Nephron (organoid): Measurements from ENCODE around the gene DENND4C.
"Not testable (repeated sequence)": the region's sequence is repeated elsewhere in the genome, so short reads cannot be mapped to it uniquely, and the experiment has no call there.

Experiments
- H3K27ac Mint-ChIP-seq, 3 experiments: 2 replicates each; pipeline ENCODE4 v1.8.0; 2020; ENCODE audit warnings: mixed read lengths in 3 of 3, mild to moderate bottlenecking in 2 of 3, moderate library complexity in 1 of 3
- H3K27me3 Mint-ChIP-seq: 2 replicates; pipeline ENCODE4 v1.8.0; 2021; ENCODE audit warnings: low read depth, mild to moderate bottlenecking, moderate library complexity, mixed read lengths
- H3K36me3 Mint-ChIP-seq: 2 replicates; pipeline ENCODE4 v1.8.0; 2020; ENCODE audit warnings: low read depth, mixed read lengths
- H3K4me1 Mint-ChIP-seq: 2 replicates; pipeline ENCODE4 v1.8.0; 2020; ENCODE audit warnings: mixed read lengths
- H3K4me3 Mint-ChIP-seq, 3 experiments: 2 replicates each; pipeline ENCODE4 v1.8.0; 2020; ENCODE audit warnings: mild to moderate bottlenecking in 3 of 3, mixed read lengths in 3 of 3, moderate library complexity in 2 of 3
- H3K9me3 Mint-ChIP-seq: 2 replicates; pipeline ENCODE4 v1.8.0; 2020; ENCODE audit warnings: mixed read lengths
- CTCF ChIP-seq, 3 experiments: fragments of 200-600 bp; sonication (generic); IDR thresholded peaks; one replicate each; pipeline ENCODE4 v1.5.0; 2021; ENCODE audit warnings: antibody characterized with exemption in 3 of 3; ENCODE audit not compliant: unreplicated experiment in 3 of 3

Gene DENND4C

GRCh38 chr9:19409401-19410194 lies 179.1 kb downstream of the DENND4C start:
- peaks cover 32% of the 10 kb centered on the region for H3K27me3 Mint-ChIP-seq
- no peaks in the 10 kb centered on the region for H3K9me3 Mint-ChIP-seq
- TF ChIP-seq CTCF (IDR thresholded peaks at IDR 0.05; ENCODE audit: unreplicated experiment in 3 of 3): no peak
- peaks cover 8% of the 10 kb centered on the region for H3K4me1 Mint-ChIP-seq
- H3K36me3 Mint-ChIP-seq: no peaks in the 10 kb centered on the region
- H3K27ac Mint-ChIP-seq: peak overlapping the region; percentile 20 to 78 (median 50)
- H3K4me3 Mint-ChIP-seq: peak overlapping the region; percentile 97 to 99 (median 98)

GRCh38 chr9:19410195-19410503 lies 179.7 kb downstream of the DENND4C start:
- no peaks in the 10 kb centered on the region for H3K36me3 Mint-ChIP-seq
- H3K27me3 Mint-ChIP-seq: peaks cover 32% of the 10 kb centered on the region
- H3K4me3 Mint-ChIP-seq: peak overlapping the region; percentile 97 to 99 (median 98)
- peaks cover 8% of the 10 kb centered on the region for H3K4me1 Mint-ChIP-seq
- no peaks in the 10 kb centered on the region for H3K9me3 Mint-ChIP-seq
- H3K27ac Mint-ChIP-seq: no peak overlapping the region
- TF ChIP-seq CTCF (IDR thresholded peaks at IDR 0.05; ENCODE audit: unreplicated experiment in 3 of 3): no peak

GRCh38 chr9:19410594-19410993 lies 180.1 kb downstream of the DENND4C start:
- no peaks in the 10 kb centered on the region for H3K9me3 Mint-ChIP-seq
- TF ChIP-seq CTCF (IDR thresholded peaks at IDR 0.05; ENCODE audit: unreplicated experiment in 3 of 3): no peak
- no peak overlapping the region for H3K27ac Mint-ChIP-seq
- H3K27me3 Mint-ChIP-seq: peaks cover 32% of the 10 kb centered on the region
- peaks cover 8% of the 10 kb centered on the region for H3K4me1 Mint-ChIP-seq
- peak overlapping the region; percentile 97 to 99 (median 98) for H3K4me3 Mint-ChIP-seq
- H3K36me3 Mint-ChIP-seq: no peaks in the 10 kb centered on the region

- Mint-ChIP-seq H3K4me3 (peak overlapping the region; percentile 29 to 69 (median 59)), H3K36me3 (no peaks in the 10 kb centered on the region), H3K9me3 (no peaks in the 10 kb centered on the region), H3K27ac (no peak overlapping the region), H3K4me1 (peaks cover 8% of the 10 kb centered on the region), H3K27me3 (peaks cover 32% of the 10 kb centered on the region)
- TF ChIP-seq CTCF (IDR thresholded peaks at IDR 0.05; ENCODE audit: unreplicated experiment in 3 of 3): no peak
Measured at GRCh38 chr9:19411316-19411715, 180.8 kb downstream of the DENND4C start.

- H3K27ac Mint-ChIP-seq, H3K4me3 Mint-ChIP-seq, H3K4me1 Mint-ChIP-seq, H3K9me3 Mint-ChIP-seq, H3K36me3 Mint-ChIP-seq: not testable (repeated sequence)
- H3K27me3 Mint-ChIP-seq: peaks cover 22% of the 10 kb centered on the region
Measured at GRCh38 chr9:19413456-19413855, 183.0 kb downstream of the DENND4C start.

GRCh38 chr9:19416143-19416542 lies 185.7 kb downstream of the DENND4C start:
- no peak for TF ChIP-seq CTCF (IDR thresholded peaks at IDR 0.05; ENCODE audit: unreplicated experiment in 3 of 3)
- Mint-ChIP-seq H3K4me1 (no peaks in the 10 kb centered on the region), H3K9me3 (no peaks in the 10 kb centered on the region), H3K27ac (no peak overlapping the region), H3K4me3 (no peak overlapping the region), H3K36me3 (no peaks in the 10 kb centered on the region), H3K27me3 (peaks cover 9% of the 10 kb centered on the region)
